Kidney (tissue), 14 donors: ENCODE measurements around the gene GPS2. TPM values are rescaled to one million over a fixed set of nuclear protein-coding genes. Genes with fewer than 3 reads are reported as not detected.
A peak's percentile ranks its signal among the peaks of the same experiment; 100 is the strongest.

Experiments
- DNase-seq, 5 donors: peaks; one replicate each; pipeline ENCODE4 v3.0.0-alpha.2; 2013 to 2020
- FAIRE-seq: peaks from 2 replicates; lab custom pipeline; 2012; peaks lifted over from hg19 to GRCh38; lab: Jason Lieb, UNC
- H3K27ac ChIP-seq, 2 donors: one replicate each; pipeline ENCODE4 v1.7.0; 2013; ENCODE audit warnings: low read depth in 2 of 2, low read length in 2 of 2, inconsistent platforms in 1 of 2
- H3K27me3 ChIP-seq: one replicate; pipeline ENCODE4 v1.7.1; 2013; ENCODE audit warnings: low read length, inconsistent platforms; ENCODE audit not compliant: control insufficient read depth, insufficient read depth
- H3K36me3 ChIP-seq, 3 donors: one replicate each; pipeline versions ENCODE4 v1.7.0 to v1.7.1; 2013; ENCODE audit warnings: low read length in 3 of 3, control low read depth in 1 of 3, inconsistent platforms in 1 of 3; ENCODE audit not compliant: insufficient read depth in 3 of 3, control insufficient read depth in 2 of 3
- H3K4me1 ChIP-seq, 3 donors: one replicate each; pipeline versions ENCODE4 v1.7.0 to v1.7.1; 2013; ENCODE audit warnings: low read length in 3 of 3, inconsistent platforms in 1 of 3, low read depth in 1 of 3; ENCODE audit not compliant: control insufficient read depth in 2 of 3, insufficient read depth in 2 of 3
- H3K4me3 ChIP-seq, 3 donors: one replicate each; pipeline versions ENCODE4 v1.7.0 to v1.8.1; 2013; ENCODE audit warnings: low read length in 3 of 3, control low read depth in 1 of 3, inconsistent platforms in 1 of 3
- H3K9ac ChIP-seq, 3 donors: one replicate each; pipeline versions ENCODE4 v1.7.0 to v1.7.1; 2013; ENCODE audit warnings: low read length in 3 of 3, control low read depth in 1 of 3, inconsistent platforms in 1 of 3
- H3K9me3 ChIP-seq, 3 donors: one replicate each; pipeline versions ENCODE4 v1.7.0 to v1.7.1; 2013; ENCODE audit warnings: low read length in 3 of 3, control low read depth in 1 of 3, inconsistent platforms in 1 of 3; ENCODE audit not compliant: control insufficient read depth in 2 of 3, insufficient read depth in 1 of 3
- CTCF ChIP-seq: IDR thresholded peaks from 3 replicates; pipeline ENCODE4 v1.5.1; 2012; ENCODE audit warnings: mild to moderate bottlenecking, moderate library complexity, borderline replicate concordance; ENCODE audit not compliant: insufficient read depth; ENCODE audit errors: extremely low read depth
- intact Hi-C: fragments of 100-400 bp; cut with DNase I; formaldehyde crosslinking; loops from one replicate; pipeline ENCODE4 v1.11.1; 2022
- polyA plus RNA-seq: library from polyadenylated mRNA; stranded (reverse); fragments of 350-450 nt; fragmentation: Illumina TruSeq; extraction: RNeasy Lipid Tissue Mini Kit (QIAGEN cat#74804); gene quantifications from one replicate; pipeline ENCODE4 v1.2.3, GENCODE V29; 2014; ENCODE audit warnings: low read depth, low replicate concordance; ENCODE audit not compliant: insufficient read depth
- total RNA-seq: library from RNA; stranded (reverse); fragmentation: NEBNext Ultra II Directional; extraction: Animal tissue kit (Norgen Biotek cat#: 25700); gene quantifications from one replicate; pipeline ENCODE4 v1.2.1, GENCODE V29; 2021
- donor health status: control.
- donor health status: control.
- donor health status: control.
- donor health status: control.
- donor health status: control.
- donor health status: DM: yes; HTN: yes; CAD: no.
- donor health status: Normal renal cell carcinoma (clear cell type).

The GPS2 gene
- total and polyA plus RNA-seq, 2 donors from 2014 or later: 67.0 to 101 TPM

DNA sequence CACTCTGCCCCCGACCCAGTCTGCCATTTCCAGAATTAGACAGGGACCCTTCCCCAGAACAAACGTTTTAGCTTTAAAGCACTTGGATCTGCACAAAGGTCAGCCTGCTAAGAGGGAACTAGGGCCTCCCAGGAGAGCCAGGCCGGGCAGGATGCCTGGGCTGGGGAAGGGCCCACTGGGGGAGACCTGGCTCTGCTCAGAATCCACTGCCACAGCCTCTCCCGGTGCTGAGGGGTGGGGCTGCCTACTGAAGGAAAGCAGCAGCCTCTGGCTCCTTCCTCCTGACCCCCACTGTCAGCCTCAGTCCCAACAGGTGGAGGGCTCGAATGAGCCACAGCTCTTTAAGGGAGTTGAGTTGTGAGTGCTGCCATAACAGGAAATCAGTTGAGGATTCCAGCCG, 22.4 kb downstream of the GPS2 start:
- Histone ChIP-seq H3K4me1 (peaks cover 0 to 15% (median 14%) of the 10 kb centered on the region in 3 donors), H3K27me3 (peaks cover 3% of the 10 kb centered on the region), H3K36me3 (no peaks in the 10 kb centered on the region), H3K9ac (no peak overlapping the region), H3K27ac (peak overlapping the region in 1 of 2 donors; percentile 43), H3K4me3 (no peak overlapping the region), H3K9me3 (no peaks in the 10 kb centered on the region)
- peak in 2 of 5 donors; percentile 50 to 63 for DNase-seq
- FAIRE-seq: no peak
- TF ChIP-seq CTCF: no peak
- intact Hi-C loops: no loop called here

- FAIRE-seq (no peak), DNase-seq (no peak)
- H3K27me3 ChIP-seq: peaks cover 3% of the 10 kb centered on the region
- TF ChIP-seq CTCF: no peak
- intact Hi-C loops: no loop called here
- no peak overlapping the region for H3K4me3 ChIP-seq
- no peak overlapping the region for H3K9ac ChIP-seq
- no peaks in the 10 kb centered on the region for H3K36me3 ChIP-seq
- peaks cover 0 to 15% (median 14%) of the 10 kb centered on the region in 3 donors for H3K4me1 ChIP-seq
- H3K9me3 ChIP-seq: no peaks in the 10 kb centered on the region
- H3K27ac ChIP-seq: peak overlapping the region in 1 of 2 donors; percentile 43
These were observed 23.0 kb downstream of the GPS2 start for GRCh38 chr17:7292194-7292593.

GRCh38 chr17:7290685-7291084, 24.5 kb downstream of the GPS2 start:
- TF ChIP-seq CTCF: no peak
- Histone ChIP-seq H3K9me3 (no peaks in the 10 kb centered on the region), H3K4me1 (peaks cover 0 to 15% (median 10%) of the 10 kb centered on the region in 3 donors), H3K4me3 (no peak overlapping the region), H3K36me3 (no peaks in the 10 kb centered on the region), H3K9ac (no peak overlapping the region), H3K27ac (no peak overlapping the region), H3K27me3 (peaks cover 3% of the 10 kb centered on the region)
- FAIRE-seq (no peak), DNase-seq (no peak)
- intact Hi-C loops: no loop called here

- no peak for TF ChIP-seq CTCF
- Histone ChIP-seq H3K4me3 (no peak overlapping the region), H3K27ac (no peak overlapping the region), H3K9me3 (no peaks in the 10 kb centered on the region), H3K27me3 (peaks cover under 1% of the 10 kb centered on the region), H3K36me3 (no peaks in the 10 kb centered on the region), H3K9ac (no peak overlapping the region), H3K4me1 (peaks cover 0 to 15% (median 9%) of the 10 kb centered on the region in 3 donors)
- FAIRE-seq (no peak), DNase-seq (no peak)
- intact Hi-C loops: no loop called here
These were observed 25.0 kb downstream of the GPS2 start for GRCh38 chr17:7290166-7290565.
